Panc1 (cell line): ENCODE measurements around the gene SF3B6. TPM values are rescaled to one million over a fixed set of nuclear protein-coding genes. Genes with fewer than 3 reads are reported as not detected.

Source experiments
- ATAC-seq: fragments of 200-7000 bp; cut with Tn5 transposase; 2 replicates; pipeline ENCODE4 v1.9.1; 2020; ENCODE audit warnings: mild to moderate bottlenecking, moderate library complexity
- BruUV-seq: library from RNA; stranded (reverse); fragments of 400-500 nt; replicated peaks from 2 replicates; lab custom pipeline; 2021; lab: Mats Ljungman, UMichigan
- CTCF ChIA-PET: fragments of 300-600 bp; sonication (Branson Sonifier 250); formaldehyde crosslinking; loops from one replicate; lab custom pipeline; 2022; ENCODE audit warnings: antibody characterized with exemption; lab: Charles Lee
- POLR2A ChIA-PET: fragments of 300-600 bp; sonication (Branson Sonifier 250); formaldehyde crosslinking; loops from one replicate; lab custom pipeline; 2022; ENCODE audit warnings: antibody characterized with exemption; lab: Charles Lee
- DNase-seq: peaks from one replicate; pipeline ENCODE4 v3.0.0-alpha.2; 2010; ENCODE audit warnings: low read depth, low spot score
- H3K27ac ChIP-seq: 2 replicates; pipeline ENCODE4 v1.5.1; 2011; ENCODE audit warnings: mild to moderate bottlenecking, low read length, inconsistent platforms
- H3K27me3 ChIP-seq: fragments of 200-500 bp; sonication (Bioruptor generic); 2 replicates; pipeline ENCODE4 v1.6.0; 2014; ENCODE audit warnings: low read length, inconsistent platforms; ENCODE audit not compliant: control insufficient read depth, insufficient read depth
- H3K36me3 ChIP-seq: fragments of 200-500 bp; sonication (Bioruptor generic); 2 replicates; pipeline ENCODE4 v1.5.1; 2014; ENCODE audit warnings: inconsistent platforms, mild to moderate bottlenecking, low read length, moderate library complexity; ENCODE audit not compliant: control insufficient read depth, insufficient read depth
- H3K4me1 ChIP-seq: 2 replicates; pipeline ENCODE4 v1.5.1; 2011; ENCODE audit warnings: inconsistent platforms, mild to moderate bottlenecking, low read length, moderate library complexity; ENCODE audit not compliant: control insufficient read depth, insufficient read depth
- H3K4me3 ChIP-seq, 2 experiments: 2 replicates each; pipeline ENCODE4 v1.5.1; 2011 to 2012; ENCODE audit warnings: low read depth in 2 of 2, low read length in 2 of 2, mild to moderate bottlenecking in 2 of 2, inconsistent platforms in 1 of 2, moderate library complexity in 1 of 2
- H3K9me3 ChIP-seq: fragments of 200-500 bp; sonication (Bioruptor generic); 2 replicates; pipeline ENCODE4 v1.5.1; 2014; ENCODE audit warnings: low read depth, mild to moderate bottlenecking, inconsistent platforms, low read length, moderate library complexity; ENCODE audit not compliant: control insufficient read depth, insufficient read depth
- CTCF ChIP-seq: fragments of 450-650 bp; IDR thresholded peaks from 2 replicates; pipeline ENCODE4 v1.5.1; 2017; ENCODE audit warnings: mild to moderate bottlenecking
- POLR2AphosphoS5 ChIP-seq: IDR thresholded peaks from 2 replicates; pipeline ENCODE4 v1.6.1; 2012; ENCODE audit warnings: mild to moderate bottlenecking, low read depth, low read length, moderate library complexity
- REST ChIP-seq, 2 experiments: IDR thresholded peaks; 2 replicates each; pipeline ENCODE4 v1.6.1; 2011 to 2012; ENCODE audit warnings: low read depth in 2 of 2, control low read depth in 1 of 2, low read length in 1 of 2, mild to moderate bottlenecking in 1 of 2, moderate library complexity in 1 of 2; ENCODE audit not compliant: insufficient read depth in 1 of 2
- SIN3A ChIP-seq: IDR thresholded peaks from 2 replicates; pipeline ENCODE4 v1.6.1; 2012; ENCODE audit warnings: low read depth, mild to moderate bottlenecking, low read length, moderate library complexity, borderline replicate concordance; ENCODE audit not compliant: insufficient read depth
- TCF7L2 ChIP-seq: IDR thresholded peaks from 2 replicates; pipeline ENCODE4 v1.6.1; 2011; ENCODE audit warnings: mild to moderate bottlenecking, low read depth, low read length, inconsistent platforms
- in situ Hi-C: cut with HindIII; loops from 2 replicates; pipeline ENCODE4 v1.10.0; 2016; ENCODE audit warnings: low sequenced_read_pairs, low pct_unique_long_range_greater_than_20kb
- intact Hi-C: fragments of 100-400 bp; cut with micrococcal nuclease; formaldehyde crosslinking; loops from one replicate; pipeline ENCODE4 v1.10.0; 2022; ENCODE audit not compliant: unreplicated experiment
- total RNA-seq: library from RNA; stranded (reverse); gene quantifications from one replicate; pipeline ENCODE4 v1.2.1, GENCODE V29; 2021; ENCODE audit not compliant: unreplicated experiment

Gene SF3B6
- total RNA-seq, 1 experiment from 2014 or later: 129 TPM

GRCh38 chr2:24019729-24020128 lies 56.4 kb downstream of the SF3B6 start:
- no peak for TF ChIP-seq REST (IDR thresholded peaks at IDR 0.05; ENCODE audit: insufficient read depth in 1 of 2, low read depth in 2 of 2, low read length in 1 of 2)
- no peak for TF ChIP-seq POLR2AphosphoS5
- no peak for TF ChIP-seq TCF7L2
- TF ChIP-seq SIN3A: no peak
- no peak for TF ChIP-seq CTCF
- Histone ChIP-seq H3K27me3 (no peaks in the 10 kb centered on the region), H3K36me3 (no peaks in the 10 kb centered on the region), H3K9me3 (no peaks in the 10 kb centered on the region), H3K4me1 (peaks cover 20% of the 10 kb centered on the region), H3K4me3 (no peak overlapping the region), H3K27ac (no peak overlapping the region)
- BruUV-seq: no TSS peak
- CTCF ChIA-PET: no interaction called here
- no peak for DNase-seq
- ATAC-seq: no peak
- POLR2A ChIA-PET: no interaction called here
- intact Hi-C loops (no loop called here), in situ Hi-C loops (no loop called here)

GRCh38 chr2:24018241-24018640 lies 57.9 kb downstream of the SF3B6 start:
- no TSS peak for BruUV-seq
- H3K27ac ChIP-seq: no peak overlapping the region
- no peak for ATAC-seq

More at GRCh38 chr2:24018241-24018640, 57.9 kb downstream of the SF3B6 start:
- Histone ChIP-seq H3K4me3 (no peak overlapping the region), H3K4me1 (peaks cover 20% of the 10 kb centered on the region), H3K36me3 (no peaks in the 10 kb centered on the region), H3K27me3 (no peaks in the 10 kb centered on the region), H3K9me3 (no peaks in the 10 kb centered on the region)
- in situ Hi-C loops (no loop called here), intact Hi-C loops (no loop called here)
- POLR2A ChIA-PET: no interaction called here
- CTCF ChIA-PET: no interaction called here
- no peak for DNase-seq
- no peak for TF ChIP-seq CTCF
- TF ChIP-seq TCF7L2: no peak
- no peak for TF ChIP-seq POLR2AphosphoS5
- TF ChIP-seq REST (IDR thresholded peaks at IDR 0.05; ENCODE audit: insufficient read depth in 1 of 2, low read depth in 2 of 2, low read length in 1 of 2): no peak
- TF ChIP-seq SIN3A: no peak
